GF-D8 (cell line): ENCODE data around the gene CYB561D2.

Experiments used
- DNase-seq: peaks from one replicate; lab custom pipeline; 2025; lab: John Stamatoyannopoulos, UW

CYB561D2 gene

GRCh38 chr3:50365080-50365841 is 14.6 kb downstream of the CYB561D2 start:
- no peak for DNase-seq

DNA sequence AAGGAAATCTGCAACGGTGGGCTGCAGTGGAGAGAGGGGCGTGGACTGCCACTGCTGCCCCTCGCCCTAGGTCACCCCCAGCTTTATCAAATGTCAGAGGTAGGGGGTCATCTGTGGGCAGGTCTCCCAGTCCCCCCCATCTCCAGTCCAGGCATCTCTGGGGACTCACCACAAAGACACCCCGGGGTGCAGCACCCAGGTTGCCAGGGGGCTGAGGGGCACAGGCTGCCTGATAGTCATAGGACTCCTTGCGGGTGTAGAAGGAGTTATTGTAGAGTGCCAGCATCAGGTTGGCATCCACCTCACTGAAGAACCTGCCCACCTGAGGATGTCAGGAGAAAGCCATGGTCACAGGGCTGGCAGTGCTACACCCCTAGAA is 15.2 kb downstream of the CYB561D2 start:
- DNase-seq, result no peak

GRCh38 chr3:50369012-50369670 is 18.5 kb downstream of the CYB561D2 start:
- no peak for DNase-seq

DNA sequence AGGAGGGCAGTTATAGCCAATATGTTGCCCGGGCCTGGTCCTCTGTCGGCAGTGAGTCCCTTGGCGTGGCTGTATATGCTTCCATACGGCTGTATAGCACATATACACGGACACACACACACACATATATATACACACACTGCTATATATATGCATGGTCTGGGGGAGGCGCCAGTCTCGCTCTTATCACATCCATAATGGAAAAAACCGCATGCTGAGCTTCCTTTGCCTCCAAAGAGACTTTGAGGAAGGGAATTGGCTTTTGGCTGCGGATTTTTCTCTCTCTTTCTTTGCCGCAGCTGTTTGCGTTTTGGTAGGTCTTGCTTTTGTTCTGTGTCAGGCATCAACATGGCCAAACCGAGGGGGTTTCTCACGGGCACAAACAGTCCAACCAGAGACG is 19.9 kb downstream of the CYB561D2 start:
- DNase-seq, result no peak

DNA sequence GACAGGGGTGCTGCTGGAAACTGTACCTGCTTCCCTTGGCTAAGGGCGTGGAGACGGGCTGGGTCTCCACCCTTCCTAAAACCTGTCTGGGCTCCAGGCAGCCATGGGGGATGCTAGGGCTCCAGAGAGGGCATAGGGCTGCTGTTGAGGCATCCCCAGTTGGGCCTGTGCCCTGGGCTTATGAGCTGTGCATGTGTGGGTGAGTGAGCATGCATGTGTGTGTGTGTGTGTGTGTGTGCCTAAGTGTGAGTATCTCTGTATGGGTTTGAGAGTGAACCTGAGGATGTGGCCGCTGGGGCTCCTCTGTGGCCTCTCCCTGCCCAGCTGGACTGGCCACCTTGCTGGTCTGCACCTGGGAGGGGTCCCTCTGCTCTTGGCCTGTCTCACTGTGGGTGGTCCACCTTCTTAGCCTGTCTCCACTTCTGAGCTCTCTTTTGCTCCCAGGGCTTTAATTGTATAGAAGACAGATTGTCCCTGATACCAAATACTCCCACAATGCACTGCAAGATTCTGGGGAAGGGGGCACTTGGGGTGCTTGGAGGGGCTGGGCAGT is 20.5 kb downstream of the CYB561D2 start:
- no peak for DNase-seq

- DNase-seq, result no peak
Observed at GRCh38 chr3:50372349-50372748, 21.7 kb downstream of the CYB561D2 start.

DNA sequence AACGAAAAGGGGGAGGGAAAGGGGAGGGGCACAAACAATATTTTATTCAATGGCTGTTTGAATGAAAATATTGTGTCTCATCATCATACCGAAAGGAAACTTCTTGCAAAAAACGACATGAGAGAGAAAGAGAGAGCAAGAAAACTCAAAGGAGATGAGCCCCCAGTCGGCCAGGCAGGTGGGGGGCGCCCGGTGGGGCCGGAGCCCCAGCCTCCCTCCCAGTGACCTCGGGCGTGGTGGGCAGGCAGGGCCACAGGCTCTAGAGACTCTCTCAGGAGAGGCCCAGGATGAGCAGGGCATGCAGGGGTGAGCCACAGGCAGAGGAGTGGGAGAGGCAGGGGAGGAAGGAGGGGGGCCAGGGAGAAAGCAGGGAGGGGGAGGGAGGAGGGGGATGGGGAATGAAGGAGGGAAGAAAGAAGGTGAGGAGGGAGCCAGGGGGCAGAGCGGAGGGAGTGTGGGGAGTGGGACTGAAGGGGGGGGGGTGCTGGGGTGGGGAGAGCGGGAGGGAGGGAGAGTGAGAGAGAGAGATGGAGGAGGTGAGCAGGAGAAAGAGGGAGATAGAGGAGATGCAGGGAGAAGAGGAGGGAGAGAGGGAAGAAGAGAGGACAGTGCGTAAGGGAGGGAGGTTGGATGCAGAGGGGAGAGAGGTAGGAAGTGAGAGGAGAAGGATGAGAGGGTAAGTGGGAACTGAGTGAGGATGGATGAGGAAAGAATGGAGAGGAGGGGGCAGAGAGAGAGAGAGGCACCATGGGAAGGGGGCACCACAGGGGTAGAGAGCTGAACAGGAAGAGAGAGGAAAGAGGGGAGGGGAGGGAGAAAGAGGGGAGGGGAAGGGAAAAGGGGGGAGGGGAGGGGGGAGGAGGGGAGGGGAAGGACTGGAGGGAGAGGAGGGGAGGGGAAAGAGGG is 22.7 kb downstream of the CYB561D2 start:
- no peak for DNase-seq

DNA sequence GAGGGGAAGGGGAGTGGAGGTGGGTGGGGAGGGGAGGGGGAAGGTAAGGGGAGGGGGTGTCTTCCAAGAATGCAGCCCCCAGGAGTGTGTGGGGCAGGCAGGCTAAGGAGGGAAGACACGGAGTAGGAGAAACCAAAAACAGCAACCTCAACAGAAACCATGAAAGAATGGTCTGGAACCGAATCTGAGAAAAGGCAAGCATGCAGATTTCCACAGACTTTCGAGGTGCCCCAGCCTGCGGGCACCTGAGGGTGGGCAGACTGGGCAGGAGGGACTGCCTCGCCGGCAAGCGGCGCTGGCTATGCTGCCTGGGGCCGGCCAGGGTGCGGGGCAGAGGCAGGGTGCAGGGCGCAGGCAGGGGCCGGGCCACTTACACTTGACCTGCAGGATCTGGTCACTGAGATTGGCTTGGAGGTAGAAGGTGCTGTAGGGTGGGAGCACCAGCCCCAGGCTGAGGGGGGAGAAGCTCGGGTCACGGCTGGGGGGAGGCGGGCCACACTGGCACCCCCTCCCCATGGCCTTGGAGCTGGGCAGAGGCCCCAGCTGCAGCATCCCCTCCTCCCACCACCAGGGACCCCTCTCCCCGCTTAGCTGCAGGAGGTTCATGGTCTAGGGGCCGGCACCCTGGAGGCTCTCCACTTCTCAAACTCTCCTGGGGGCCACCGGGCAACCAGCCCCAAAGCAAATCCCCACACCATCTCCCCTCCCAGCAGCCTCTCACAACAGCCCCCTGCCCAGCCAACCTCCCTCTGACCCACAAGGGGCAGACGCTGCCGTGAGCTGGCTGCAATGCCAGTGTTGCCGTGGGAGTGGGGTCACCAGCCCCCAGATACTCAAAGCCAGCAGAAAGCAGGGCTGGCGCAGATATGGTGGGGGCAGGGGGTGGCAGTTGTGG is 23.9 kb downstream of the CYB561D2 start:
- DNase-seq, result no peak

DNA sequence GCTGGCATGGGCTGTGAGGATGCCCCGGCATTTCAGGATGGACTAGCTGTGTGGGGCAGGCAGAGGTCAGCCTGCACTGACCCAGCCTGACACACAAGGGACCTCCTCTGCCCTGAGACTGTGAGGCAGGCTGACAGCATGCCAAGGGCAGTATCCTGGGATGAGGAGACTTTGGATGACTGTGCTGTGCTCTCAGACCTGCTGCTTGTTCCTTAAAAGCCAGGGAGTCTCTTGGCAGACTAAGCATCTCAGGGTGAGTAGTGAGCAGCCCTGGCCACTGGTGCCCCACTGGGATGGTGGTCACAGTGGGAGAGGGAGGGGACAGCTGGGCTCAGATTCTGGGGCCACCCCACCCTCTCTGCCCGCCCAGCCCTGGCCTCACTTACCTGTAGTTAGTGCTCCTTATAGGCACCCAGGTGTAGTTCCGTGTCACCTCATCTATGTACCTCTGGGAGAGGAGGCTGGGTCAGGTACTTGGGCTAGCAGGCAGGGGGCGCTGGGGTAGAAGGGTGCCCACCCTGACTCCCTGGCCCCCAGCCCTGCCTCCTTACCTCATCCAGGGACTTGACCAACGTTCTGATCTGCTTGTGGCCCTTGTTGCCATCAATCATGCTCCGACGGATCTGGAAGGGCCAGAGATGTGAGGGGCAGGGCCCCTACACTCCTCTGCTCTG is 24.7 kb downstream of the CYB561D2 start:
- DNase-seq, result no peak

DNA sequence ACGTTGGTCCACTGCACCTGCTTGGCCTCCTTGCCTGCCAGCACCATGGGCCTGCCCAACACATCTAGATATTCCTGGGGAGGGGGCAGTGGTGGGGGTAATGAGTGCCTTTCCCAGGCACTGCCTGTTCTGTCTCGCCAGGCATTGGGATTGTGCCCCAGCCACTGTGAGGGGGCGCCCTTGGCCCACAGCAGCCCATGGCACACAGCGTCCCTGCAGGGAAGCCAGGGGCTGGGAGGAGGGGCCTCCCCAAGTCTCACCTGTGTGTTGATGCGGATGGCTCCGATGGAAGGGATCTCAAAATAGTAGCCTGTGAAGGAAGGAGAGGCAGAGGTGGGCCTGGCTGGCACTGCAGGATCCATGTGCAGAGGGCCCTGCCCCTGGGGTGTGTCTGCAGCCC is 27.4 kb downstream of the CYB561D2 start:
- no peak for DNase-seq

GRCh38 chr3:50378757-50379156 is 28.1 kb downstream of the CYB561D2 start:
- DNase-seq, result no peak

DNA sequence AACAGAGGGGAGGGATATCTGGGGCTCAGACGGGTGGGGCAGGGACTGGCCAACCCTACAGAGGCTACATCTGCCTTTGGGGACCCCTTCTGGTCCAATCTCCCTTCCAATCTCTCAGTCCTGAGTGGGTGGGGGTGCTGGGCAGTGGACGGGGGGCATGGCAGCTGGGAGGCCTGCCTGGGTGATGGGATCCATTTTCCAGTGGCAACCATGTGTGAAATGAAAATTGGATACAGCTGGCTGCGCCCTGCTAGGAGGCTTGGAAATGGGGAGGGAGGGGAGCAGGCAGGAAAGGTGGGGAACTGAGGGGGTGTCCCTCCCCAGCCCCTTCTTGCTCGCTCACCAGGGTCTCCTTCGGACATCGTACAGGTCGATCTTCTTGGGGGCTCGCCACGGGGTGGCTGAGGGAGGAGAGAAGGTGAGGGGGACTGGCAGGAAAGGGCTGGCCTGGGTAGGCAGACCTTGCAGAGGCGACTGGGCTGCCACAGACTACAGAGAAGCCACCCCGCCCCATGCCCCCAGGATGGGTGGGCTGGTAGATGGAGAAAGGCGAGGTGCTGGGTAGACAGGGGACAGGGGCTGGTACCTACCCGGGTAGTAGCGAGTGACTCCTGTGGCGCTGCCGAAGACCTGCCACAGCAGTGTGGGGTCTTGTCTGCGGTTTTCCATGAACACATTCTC is 29.9 kb downstream of the CYB561D2 start:
- no peak for DNase-seq

DNA sequence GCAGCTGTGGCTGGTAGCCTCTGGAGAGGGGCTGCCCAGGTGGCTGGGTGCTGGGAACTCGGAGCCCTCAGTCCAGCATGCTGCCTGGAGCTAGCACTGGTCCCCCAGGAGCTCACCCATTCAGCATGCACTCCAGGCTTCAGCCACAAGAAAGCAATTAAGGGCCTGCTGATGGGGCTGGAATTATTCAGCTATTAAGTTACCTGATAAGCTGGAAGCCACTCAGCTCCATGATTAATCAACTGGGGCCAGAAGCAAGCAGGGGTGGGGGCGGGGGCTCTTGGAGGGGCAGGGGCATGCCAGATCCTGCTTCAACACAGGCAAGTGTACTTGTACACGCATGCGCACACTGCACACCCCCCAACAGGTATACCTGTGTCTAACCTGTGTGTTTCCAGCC is 30.7 kb downstream of the CYB561D2 start:
- no peak for DNase-seq

DNA sequence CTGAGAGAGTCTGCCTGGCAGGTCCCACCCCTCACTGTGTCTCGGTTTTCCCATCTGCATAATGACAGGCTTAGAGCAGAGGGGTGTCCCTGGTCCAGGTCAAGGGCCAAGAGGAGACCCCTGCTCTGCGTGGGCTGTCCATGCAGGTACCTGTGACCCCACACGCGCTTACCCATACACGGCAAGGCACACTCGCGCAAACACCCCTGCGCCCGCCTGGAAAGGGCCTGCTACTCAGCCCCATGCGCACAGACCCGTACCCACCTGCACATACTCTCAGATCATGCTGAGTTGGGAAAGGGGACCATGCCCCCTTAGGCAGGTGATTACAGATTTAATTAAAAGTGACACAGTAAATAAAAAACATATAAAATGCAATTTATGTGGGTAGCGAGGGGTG is 32.1 kb downstream of the CYB561D2 start:
- no peak for DNase-seq

GRCh38 chr3:50383750-50384149 is 33.1 kb downstream of the CYB561D2 start:
- no peak for DNase-seq

GRCh38 chr3:50385754-50386153 is 35.1 kb downstream of the CYB561D2 start:
- no peak for DNase-seq

DNA sequence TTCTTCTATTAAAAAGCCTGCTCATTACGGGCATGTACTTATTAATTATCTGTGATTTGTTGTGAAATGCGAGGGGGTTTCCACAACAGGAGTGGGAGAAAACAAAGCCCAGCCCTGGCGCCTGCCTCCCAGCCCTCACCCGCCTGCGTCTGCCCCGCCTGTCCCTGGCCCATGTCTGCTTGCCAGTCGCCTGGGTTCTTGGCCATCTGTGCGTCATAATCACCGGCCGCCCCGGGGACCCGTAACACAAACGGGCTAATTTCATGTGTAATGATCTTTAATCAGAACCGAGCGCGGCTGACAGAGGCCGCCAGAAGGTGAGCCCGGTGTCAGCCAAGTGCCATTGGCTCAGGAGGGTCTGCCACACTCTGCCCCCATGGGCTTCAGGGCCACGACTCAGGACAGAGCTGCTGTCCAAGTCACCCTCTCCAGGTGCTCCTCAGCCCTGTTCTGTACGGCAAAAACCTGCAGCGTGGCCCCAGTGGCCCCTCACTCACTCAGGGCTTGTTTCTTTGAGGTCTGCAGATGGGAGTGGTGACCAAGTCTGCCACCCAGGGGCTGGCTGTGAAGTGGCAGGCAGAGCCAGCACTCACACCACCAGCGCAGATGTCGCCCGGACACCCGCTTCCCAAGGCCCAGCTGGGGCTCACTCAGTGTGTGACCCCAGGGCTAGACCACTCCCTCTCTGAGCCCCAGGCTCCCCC is 37.5 kb downstream of the CYB561D2 start:
- no peak for DNase-seq

DNA sequence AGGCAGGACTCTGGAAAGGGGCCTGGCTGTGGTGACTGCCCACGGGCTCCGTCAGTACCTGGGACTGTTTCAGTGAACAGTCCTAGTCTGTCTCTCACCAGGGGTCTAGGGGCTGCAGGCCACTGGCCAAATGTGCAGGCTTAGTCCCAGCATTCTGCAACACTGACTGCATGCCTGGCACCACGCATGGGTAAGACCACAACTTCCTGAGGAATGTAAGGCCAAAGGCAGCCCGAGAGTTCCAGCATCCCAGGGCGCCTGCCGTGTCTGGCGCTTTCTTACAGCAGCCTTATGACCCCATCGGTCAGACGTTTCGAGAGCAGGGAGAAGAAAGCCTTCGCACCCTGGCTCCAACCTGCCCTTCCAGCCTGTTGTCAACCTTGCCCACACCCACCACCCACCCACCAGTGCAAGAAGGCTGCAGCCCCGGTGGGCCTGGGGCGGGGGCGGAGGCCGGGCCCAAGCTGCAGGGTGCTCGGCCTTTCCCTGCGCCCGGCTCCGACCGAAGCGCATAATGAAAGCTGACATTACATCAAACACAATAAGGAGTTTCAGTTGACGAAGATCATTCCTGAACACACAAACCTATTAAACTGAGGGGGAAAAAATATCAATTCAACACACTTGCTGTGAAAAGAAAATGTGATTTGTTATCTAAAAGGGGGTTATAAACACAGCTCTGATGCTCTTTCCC is 38.2 kb downstream of the CYB561D2 start:
- DNase-seq, result no peak

DNA sequence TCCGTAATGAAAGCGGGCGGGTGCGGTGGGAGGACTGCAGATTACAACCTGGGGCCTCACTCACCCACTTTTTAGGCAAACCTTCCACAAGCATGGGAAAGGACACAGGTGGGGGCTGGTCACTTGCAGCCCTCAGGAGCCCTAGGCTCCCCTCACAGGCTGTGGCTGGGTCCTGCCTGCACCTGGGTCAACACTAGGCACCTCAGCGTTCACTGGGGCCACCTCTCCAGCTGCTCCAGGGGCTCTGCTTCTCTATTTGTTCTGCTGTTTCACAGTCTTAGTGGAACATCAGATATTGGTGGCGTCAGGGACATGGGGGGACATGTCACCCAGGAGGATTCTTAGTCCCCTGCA is 38.7 kb downstream of the CYB561D2 start:
- no peak for DNase-seq
